Testis (tissue), 2 donors: ENCODE results near the gene EP400.

Experiments used
- POLR2A ChIP-seq: fragments of 450-650 bp; IDR thresholded peaks from one replicate; pipeline ENCODE4 v1.6.1; 2017; ENCODE audit warnings: antibody characterized with exemption, mild to moderate bottlenecking, moderate library complexity
- TF ChIP-seq, protein P1 (sequence below), 3 experiments: fragments of 450-650 bp in 2 of 3; fragments of 200-600 bp in 1 of 3; sonication (generic) in 1 of 3; IDR thresholded peaks; one replicate each; pipeline ENCODE4 v1.5.1; 2016 to 2019; ENCODE audit warnings: antibody characterized with exemption in 3 of 3, mild to moderate bottlenecking in 2 of 3, moderate library complexity in 1 of 3

DNA sequence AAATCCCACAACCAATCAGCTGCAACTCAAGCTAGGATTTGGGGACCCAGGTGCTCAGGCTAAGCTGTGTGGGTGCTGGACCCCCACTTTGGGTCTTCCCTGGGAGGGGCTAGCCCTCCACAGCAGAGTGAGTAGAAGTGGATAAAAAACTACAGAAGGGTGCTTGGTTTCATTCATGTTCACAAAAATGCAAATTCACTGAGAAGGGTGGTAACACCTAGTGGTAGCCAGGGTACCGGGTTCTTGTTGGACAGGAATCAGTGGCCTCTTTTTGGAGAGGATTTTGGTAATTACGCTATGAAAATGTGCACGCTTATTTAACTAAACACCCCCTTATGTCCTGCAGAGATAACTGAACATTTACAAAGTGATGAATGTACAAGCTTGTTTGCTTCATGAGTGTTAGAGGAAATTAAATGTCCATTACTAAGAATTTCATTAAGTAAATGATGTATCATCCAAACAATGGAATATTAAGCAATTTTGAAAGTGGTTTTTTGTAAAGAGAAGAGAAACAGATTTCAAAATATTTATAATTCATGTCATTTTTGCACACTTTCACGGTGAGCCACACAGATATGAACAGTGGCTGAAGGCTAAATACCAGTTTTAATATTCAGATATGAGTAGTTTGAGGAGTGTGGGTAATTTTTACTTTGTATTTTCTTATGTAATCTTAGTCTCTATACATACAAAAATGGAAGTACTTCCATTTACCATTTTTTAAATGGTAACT, 116.0 kb downstream of the EP400 start:
- TF ChIP-seq, protein P1, sequence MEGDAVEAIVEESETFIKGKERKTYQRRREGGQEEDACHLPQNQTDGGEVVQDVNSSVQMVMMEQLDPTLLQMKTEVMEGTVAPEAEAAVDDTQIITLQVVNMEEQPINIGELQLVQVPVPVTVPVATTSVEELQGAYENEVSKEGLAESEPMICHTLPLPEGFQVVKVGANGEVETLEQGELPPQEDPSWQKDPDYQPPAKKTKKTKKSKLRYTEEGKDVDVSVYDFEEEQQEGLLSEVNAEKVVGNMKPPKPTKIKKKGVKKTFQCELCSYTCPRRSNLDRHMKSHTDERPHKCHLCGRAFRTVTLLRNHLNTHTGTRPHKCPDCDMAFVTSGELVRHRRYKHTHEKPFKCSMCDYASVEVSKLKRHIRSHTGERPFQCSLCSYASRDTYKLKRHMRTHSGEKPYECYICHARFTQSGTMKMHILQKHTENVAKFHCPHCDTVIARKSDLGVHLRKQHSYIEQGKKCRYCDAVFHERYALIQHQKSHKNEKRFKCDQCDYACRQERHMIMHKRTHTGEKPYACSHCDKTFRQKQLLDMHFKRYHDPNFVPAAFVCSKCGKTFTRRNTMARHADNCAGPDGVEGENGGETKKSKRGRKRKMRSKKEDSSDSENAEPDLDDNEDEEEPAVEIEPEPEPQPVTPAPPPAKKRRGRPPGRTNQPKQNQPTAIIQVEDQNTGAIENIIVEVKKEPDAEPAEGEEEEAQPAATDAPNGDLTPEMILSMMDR (IDR thresholded peaks at IDR 0.05): no peak
- no peak for TF ChIP-seq POLR2A
